GM12891 (cell line): Measurements from ENCODE around the gene KLHL1.

ENCODE experiments used
- POLR2A ChIP-seq: IDR thresholded peaks from 2 replicates; pipeline ENCODE4 v1.6.1; 2011; ENCODE audit warnings: low read depth, low read length, control low read depth
- SPI1 ChIP-seq: IDR thresholded peaks from 2 replicates; pipeline ENCODE4 v1.6.1; 2011; ENCODE audit warnings: low read depth, low read length, control low read depth

DNA sequence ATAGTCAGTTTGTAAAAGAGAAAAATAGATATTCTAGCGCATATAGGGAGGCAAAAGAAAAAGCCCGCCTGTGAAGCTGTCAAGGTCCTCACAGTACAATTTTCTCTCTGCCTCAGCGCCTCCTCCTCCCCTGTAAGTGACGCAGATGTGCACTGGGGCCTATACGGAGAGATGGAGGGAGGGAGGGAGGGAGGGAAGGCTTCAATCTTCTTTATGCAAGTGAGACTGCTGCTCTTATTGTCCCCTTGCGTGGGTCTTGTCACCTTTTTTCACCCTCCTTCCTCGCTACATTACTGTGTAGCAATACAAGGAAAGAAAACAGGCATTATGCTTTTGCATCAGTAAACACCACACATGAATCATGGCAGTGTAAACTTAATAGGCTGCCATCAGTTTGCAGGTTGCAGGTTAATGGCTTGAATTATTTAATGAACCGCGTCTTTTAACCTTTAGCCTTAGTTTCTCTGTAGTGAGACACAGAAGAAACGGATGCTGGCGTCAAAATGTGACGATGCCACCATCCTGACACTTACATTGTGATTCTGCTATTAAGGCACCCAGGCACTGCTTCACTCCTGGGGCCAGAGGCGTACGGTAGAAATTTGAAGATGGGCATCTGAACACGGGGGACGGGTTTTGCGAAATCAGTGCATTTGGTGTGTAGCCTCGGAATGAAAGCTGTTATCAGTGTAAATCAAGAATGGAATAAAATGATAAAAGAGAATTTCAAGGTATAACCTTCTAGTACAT, at the start of gene KLHL1:
- TF ChIP-seq SPI1 = no peak
- no peak for TF ChIP-seq POLR2A
